Measurements from ENCODE around the gene SETD6.

SETD6 gene

DNA sequence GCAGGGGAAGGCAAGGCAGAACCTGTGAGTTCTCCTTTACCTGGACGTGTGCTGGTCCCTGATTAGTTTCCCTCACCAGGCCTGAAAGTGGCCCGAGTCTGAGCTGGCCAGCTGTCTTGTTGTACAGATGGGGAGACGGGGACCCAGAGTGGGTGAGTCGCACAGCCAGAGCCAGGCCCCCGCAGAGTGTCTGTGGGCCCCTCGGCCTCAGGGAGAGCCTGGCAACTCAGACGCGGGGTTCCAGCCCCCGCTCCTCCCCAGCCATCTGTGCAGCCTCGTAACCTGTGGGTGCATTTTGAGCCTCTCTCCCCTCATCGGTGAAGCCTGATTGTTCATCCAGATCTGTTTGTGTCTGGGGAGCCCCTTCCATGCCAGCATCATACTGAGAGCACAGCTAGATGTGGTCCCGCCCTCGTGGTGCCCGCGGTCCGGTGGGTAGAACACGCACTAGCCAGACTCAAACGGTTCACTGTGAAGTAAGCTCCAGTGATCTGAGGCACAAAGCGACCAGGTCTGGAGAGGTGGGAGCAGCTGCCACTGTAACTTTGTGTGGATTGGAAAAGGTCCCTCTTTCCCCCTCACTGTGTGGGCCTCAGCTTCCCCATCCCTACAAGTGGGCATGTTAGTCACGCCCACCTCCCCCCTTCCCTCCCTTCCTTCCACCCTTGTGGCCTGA is 21.4 kb upstream of the SETD6 start:
- DNase-seq (ENCODE audit: low read depth), result no peak

DNA sequence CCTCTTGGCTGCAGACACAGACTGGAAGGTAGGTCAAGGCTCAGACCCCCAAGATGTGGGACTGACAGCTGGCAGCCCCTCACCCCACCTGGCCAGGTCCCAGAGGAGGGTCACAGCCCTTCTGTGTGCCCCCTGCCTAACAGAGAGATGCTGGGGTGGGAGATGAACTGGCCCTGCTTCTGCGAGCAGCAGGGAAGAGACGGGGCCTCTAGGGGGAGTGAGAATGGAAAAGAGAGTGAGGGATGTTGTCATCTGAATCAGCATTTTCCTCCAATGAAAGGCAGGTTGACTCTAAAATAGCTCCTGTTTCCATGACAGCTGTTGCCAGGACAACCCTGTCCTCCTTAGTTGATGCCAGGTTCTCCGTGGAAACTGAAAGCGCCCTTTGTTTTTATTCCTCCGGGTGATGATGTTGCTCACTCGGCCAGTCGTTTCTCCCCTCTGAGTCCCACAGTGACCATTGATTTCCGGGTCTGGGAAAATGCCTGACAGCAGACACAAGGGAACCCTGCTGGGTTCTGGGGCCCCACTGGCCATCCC is 20.3 kb upstream of the SETD6 start:
- peak; percentile 67 for DNase-seq (ENCODE audit: low read depth)

DNA sequence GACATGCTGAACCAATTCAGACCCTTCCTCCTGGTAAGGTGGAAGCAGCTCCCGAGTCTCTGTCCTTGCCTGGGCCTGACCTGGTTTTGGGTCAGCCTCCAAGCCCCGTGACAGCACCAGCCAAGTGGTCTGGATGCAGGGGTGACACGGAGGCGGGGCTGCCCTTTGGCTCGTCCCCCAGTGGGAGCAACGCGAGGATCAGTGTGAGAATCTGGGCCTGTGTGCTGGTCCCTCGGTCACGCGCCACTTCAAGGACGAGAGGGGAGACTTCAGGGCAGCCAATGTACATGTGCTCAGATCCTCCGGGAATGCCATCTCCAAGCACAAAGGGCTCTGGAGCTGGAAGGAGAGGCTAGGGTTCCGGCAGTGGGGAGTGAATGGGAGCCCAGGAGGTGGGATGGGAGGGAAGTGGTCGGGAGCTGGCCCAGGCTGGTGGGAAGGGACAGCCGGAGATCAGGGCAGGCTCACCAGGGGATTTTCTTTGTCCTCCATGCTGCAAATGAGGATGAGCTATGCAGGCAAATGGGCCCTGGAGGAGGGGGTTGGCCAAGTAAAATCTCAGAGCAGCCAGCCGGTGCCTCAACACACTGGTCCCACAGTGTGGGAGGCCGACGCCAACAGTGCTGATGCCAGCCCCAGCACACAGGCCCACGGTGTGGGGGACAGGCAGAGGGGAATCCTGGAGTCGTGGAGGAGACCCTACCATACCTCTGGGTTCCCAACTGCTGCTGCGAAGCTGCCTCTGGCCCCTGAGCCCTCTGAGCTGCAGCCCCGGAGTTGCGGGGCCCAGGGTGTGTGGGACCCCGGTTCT is 19.6 kb upstream of the SETD6 start:
- DNase-seq (ENCODE audit: low read depth), result no peak

DNA sequence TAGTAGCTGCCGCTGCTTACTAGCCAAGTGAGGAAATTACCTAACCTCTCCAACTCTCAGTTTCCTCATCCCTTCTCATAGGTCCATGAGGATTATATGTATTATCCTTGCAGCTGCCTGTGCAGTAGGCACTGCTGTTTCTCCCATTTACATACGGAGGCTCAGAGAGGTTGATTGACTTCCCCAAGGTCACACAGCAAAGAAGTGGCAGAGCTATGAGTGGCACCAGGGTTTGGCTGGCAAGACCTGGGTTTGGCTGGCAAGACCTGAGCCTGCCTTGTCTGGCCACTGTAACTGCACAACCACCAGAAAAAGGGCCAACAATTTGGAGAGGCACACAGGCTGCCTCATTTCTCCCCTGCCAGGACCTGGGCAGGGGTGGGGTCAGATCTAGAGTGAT is 17.8 kb upstream of the SETD6 start:
- DNase-seq (ENCODE audit: low read depth), result no peak

DNA sequence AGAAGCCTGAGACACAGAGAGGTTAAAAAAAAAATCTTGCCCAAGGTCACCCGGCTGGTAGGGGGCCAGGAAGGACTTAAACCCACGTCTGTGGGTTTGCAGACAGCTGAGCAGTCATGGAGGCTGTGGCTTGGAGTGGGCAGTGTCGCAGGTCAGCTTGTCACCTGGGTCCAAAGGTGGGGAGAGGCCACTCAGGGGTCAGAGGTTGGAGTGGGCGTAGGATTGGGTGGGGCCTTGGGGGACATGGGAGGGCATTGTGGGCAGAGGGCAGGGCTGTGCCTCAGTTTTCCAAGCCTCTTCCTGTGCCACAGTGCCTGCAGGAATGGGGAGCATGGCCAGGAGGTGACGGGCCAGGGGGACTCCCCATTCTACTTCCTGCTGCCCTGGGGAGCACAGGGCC is 17.4 kb upstream of the SETD6 start:
- DNase-seq (ENCODE audit: low read depth), result no peak

DNA sequence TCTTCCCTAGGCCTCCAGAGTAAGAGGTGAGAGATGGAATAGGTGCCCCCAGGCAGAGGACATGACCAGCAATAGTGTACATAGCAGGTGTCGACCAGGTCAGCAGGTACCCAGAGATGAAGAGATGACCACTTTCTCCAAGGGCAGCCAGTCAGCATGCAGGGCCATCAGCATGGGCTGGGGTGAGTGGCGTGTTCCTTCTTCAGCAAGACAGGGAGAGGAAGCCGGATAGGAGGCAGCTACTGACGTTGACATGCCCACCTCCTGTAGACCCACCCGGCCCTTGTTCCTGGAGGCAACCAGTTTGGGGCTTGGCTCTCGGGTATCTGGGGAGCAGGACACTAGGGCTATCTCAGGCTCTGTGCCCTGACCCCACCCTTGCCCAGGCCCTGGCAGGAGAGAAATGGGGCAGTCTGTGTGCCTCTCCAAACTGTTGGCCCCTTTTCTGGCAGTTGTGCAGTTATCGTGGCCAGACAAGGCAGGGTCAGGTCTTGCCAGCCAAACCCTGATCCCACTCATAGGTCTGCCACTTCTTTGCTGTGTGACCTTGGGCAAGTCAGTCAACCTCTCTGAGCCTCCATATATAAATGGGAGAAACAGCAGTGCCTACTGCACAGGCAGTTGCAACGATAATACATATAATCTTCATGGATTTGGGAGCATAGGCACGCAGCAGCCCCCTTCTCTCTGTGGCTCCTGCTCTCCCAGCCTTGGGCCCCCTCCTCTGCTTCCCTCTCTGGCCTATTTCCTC is 16.8 kb upstream of the SETD6 start:
- no peak for DNase-seq (ENCODE audit: low read depth)

DNA sequence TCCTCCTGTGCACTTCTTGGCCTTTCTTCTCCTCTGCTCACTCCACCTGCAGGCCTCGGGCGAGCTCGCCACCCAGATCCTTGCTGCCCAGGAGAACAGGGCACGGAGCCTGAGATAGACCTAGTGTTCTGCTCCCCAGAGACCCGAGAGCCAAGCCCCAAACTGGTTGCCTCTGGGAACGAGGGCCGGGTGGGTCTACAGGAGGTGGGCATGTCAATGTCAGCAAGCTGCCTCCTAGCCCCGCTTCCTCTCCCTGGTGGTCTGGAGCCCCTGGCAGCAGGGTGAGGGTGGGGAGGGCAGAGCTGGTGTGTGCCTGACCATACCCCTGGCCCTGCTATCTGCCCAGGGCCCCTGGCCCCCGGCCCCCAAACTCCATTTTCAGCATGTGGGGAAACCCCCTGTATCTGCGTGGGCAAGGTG is 16.2 kb upstream of the SETD6 start:
- no peak for DNase-seq (ENCODE audit: low read depth)

DNA sequence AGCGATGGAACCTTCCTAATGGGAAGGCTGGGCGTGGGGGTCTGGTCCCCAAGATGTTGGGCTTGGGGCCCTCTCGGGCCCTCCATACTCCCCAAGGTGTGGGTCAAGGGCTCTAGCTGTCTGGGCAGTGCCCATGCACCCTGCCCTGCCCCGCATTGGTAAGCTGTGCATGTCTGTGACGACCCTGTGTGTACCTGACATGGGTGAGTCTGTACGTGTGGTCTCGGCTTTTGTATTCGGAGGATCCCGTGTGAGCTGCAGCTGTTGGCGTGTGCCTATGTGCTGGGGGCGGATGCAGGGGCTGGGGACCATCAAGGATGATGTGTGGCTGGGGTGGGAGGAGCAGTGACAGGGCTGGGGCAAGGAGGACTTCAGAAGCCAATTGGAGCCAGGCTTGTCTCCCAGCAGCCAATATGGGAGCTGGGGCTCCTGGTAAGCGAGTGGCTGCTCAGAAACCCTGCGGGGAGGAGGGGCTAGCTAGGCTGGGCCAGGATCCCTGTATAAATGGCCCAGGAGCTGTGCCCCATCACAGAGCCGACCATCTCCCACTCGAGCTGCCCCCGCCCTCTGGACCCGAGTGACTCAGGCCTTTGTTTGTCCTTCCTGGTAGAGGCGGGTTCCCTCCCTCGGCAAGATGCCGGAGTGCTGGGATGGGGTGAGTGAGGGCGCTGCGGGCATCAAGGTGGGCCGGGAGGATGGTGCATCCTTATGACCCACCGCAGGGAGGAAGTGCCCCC is 15.5 kb upstream of the SETD6 start, which contains the start of gene NDRG4:
TSS of gene NDRG4 (plus strand) at position 529 of the 737 bp plus-strand sequence. CDS start at position 635, 106 bp downstream.
- peak; percentile 38 for DNase-seq (ENCODE audit: low read depth)

DNA sequence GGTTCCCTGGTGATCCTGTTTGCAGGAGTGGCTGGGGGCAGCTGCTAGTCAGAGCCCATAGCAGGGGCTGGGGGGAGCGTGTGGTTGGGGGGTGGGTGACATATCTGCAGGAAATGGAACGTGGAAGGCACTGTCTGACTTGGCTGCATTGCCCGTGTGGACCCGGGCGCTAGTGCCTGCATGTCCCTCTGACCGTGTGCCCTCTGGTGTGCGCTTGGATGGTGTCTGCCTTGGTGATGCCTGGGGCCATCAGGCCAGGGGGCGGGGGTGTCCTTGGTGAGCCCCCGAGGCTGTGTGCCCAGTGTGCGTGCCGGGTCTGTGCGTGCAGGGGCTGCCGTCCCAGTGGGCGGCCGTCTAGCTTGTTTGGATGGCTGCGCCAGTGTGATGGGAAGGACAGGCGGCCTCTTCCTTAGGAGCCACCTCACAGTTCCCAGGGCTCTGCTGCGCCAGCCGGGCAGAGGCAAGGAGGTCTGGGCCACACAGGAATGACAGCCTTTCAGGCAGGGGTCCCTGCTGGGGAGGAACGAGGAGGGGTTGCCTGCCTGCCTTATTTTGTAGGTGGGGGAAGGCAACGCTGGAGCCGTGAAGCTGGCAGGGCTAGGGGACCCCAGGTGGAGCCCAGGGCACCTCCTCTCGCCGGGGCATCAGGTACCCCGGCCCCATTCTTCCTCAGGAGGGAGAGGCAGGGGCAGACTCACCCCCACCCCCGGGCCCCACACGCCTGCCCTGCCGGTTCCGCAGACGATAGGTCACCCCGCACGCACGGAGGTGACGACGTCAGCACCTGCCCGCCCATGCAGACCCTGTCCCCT is 14.7 kb upstream of the SETD6 start:
- no peak for DNase-seq (ENCODE audit: low read depth)

DNA sequence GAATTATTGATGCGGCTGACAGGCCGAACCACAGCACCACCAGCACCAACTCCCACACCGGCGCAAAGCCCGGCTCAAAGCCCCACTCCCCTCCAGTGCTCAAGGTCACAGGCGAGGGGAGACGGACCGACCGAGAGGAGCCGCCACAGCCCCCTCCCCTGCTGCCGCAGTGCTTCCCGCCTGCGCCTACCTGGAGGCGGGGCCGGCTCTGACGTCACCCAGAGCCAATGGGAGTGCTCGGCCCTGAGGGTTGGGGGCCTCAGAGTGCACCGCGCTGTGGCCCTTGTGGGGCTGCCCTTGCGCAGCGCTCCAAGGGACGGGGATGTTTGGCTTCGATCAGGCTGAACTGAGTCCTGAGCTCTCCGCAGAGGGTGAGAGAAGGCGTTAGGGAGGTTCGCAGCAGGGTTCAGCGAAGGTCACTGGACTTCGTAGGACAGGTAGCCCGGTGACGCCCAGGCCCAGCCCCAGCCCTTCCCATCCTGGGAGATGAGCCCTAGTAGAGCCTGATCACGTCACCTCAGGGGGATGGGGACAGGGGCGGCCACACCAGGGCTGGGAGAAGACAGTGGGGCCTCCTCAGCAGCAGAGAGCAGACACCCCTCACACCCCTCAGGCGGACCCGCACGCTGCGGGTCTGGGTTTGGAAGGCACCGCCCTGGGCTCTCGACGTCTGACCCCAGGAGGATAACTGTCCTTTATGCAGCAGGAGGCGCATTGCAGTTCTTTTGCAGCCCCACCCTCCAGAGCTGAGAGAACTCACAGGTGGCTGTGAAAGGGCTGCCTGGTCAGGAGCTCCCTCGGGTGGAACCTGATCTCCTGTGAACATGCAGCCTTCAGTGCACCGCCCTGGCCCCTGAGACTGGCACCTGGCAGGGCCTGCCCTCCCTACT is 13.8 kb upstream of the SETD6 start:
- DNase-seq (ENCODE audit: low read depth), result peak; percentile 37

DNA sequence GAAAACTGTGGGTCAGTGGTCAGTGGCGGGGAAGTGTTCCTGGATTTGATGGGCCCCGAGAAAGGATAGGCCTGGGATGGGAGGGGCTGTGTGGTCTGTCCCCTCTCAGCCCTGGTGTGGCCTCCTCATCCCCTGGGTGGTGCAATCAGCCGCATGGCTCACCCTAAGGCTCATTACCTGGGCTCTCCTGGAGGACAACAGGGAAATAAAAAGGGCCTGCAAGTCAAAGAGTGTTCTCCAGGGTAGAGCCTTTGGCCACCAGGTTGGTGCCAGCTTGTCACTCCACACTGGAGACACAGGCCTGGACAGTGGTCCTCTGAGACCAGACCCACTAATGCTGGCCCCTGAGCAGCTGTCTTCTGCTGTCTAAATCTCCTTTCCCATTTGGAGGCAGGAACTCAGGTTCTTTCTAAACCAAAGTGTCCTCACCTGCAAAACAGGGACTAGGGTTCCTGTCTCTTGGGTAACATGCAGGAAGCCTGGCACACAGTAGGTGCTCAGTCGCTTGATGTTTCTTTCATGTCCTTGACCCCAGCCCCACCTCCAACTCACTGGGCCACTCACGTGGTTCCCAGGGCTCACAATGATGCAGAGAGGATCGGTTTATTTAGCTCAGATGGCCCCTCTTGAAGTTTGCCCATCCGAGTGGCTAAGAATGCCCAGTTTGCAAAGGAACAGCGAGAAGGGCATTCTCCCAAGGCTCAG is 12.9 kb upstream of the SETD6 start:
- DNase-seq (ENCODE audit: low read depth), result no peak

DNA sequence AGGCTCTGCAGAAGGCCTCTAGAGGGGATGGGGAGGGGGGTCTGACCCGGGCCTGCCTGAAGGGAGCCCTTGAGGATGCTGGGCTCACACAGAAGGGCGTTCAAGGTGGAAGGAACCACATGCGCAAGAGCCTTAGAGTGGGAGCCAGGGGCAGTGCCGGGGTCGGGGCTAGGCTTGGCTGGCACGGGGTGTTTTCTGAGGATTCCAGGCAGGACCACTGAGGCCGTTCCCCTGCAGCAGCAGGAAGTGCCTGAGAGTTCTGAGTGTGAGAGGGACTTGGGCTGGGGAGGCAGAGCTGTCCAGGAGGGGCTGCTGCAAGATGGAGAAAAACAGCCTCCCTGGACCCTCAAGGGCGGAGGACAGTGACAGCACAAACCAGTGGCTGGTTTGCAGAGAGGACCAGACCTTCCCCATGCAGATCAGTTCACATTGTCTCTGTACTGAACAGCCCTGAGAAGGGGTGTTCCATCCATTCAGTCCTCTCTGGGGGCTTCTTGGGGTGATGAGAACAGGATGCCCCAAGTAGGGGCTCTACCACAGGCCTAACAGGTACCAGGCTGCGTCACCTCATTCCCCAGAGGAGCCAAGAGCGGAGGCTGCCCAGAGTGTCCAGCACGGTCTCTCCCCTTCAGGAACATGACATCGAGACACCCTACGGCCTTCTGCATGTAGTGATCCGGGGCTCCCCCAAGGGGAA is 12.0 kb upstream of the SETD6 start:
- no peak for DNase-seq (ENCODE audit: low read depth)

DNA sequence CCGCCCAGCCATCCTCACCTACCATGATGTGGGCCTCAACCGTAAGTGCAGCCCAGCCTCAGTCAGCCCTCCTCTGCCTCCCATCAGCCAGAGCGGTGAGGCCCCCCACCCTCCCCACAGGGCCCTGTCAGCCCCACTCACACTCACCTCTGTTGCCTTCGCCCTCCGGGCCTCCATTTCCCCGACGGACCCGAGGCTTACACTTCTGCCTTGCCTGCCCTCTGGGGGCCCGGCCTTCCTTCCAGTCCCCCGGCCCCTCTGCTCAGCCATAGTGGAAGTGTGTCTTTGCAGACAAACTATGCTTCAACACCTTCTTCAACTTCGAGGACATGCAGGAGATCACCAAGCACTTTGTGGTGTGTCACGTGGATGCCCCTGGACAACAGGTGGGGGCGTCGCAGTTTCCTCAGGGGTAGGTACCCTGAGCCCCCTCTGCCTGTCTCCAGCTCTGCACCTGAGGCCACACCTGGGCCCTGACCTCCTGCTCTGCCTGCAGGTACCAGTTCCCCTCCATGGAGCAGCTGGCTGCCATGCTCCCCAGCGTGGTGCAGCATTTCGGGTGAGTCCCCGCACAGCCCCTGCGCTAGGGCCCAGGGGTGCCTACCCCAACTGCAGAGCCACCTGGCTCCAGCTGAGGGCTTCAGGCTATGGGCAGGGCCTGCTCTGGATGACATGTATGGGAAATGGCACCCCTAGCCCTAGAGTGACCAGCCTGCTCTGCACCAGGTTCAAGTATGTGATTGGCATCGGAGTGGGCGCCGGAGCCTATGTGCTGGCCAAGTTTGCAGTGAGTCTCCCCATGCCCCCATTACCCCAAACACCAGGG is 11.2 kb upstream of the SETD6 start:
- no peak for DNase-seq (ENCODE audit: low read depth)

DNA sequence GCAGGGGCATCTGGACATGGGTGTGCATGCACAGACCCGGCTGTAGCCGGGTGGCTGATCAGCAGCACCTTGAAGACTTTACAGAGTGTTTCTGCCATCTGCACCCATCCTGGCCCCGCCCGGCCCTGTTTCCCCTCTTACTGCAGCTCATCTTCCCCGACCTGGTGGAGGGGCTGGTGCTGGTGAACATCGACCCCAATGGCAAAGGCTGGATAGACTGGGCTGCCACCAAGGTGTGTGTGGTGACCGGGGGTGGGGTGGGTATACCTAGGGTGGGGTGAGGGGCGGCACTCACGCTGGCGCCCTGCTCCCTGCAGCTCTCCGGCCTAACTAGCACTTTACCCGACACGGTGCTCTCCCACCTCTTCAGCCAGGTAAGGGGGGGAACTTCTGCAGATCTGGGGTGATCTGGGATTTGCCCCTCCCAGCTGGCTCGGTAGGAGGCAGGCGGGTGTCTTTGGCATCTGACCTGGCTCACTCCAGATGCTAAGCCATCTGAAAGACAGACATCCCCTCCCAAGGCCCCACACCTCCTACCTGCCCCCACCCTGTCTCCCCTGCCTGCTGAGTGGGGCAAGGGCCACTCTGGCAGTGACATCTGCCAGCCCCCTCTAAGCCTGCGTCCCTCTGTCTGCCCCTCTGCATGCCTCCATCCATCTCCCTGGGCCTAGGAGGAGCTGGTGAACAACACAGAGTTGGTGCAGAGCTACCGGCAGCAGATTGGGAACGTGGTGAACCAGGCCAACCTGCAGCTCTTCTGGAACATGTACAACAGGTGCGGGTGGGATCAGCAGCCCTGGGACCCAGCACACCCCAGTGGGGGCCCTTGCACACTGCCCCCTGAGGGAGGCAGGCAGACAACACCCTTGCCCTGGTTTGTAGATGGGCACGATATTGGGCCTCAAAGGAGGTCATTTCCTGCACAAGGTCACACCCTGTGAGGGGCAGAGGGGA is 8.8 kb upstream of the SETD6 start:
- DNase-seq (ENCODE audit: low read depth), result no peak

DNA sequence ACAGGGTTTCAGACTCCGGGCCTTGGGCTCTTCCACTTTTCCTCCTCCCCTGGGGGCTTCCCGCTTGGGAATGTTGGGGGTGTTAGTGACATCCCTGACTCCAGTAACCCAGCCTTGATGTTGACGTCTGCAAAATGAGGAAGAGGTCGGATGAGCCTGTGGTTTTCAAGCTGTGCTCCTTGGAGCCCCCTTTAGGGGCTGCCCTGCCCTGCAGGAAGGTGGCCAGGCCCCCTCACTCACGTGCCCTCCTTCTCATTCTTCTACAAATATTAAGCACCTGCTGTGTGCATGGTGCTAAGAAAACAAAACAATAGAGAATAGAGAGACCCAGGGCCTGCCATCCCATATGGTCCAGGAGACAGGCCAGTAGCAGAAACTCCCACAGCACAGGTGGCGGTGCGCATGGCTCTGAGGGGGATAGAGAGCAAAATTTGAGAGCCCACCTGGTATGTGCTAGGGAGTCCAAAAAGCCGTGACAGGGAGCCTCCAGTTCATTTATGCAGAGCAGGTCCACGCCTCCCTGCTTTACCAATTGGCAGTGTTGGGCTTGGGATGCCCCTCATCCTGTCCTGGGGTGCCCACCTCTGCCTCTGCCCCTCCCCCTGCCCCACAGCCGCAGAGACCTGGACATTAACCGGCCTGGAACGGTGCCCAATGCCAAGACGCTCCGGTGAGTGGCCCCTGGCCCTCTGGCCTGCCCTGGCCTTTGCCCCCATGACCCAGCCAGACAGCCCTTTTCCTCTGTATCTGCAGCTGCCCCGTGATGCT is 7.9 kb upstream of the SETD6 start:
- no peak for DNase-seq (ENCODE audit: low read depth)
